Stimulated activated effector memory CD8-positive, alpha-beta T cell treated with anti-CD3 and anti-CD28 coated beads, Interleukin-12 subunit alpha, Interleukin-12 subunit beta, amount 100 ng/mL, for 72 hours (primary cell): Measurements from ENCODE around the gene MGAT4A.
A peak's percentile ranks its signal among the peaks of the same experiment; 100 is the strongest.

Experiments
- ATAC-seq: fragments of 150-1000 bp; cut with Tn5 transposase; 2 replicates; pipeline ENCODE4 v1.10.0; 2021
- DNase-seq, 2 donors: peaks; one replicate each; pipeline ENCODE4 v3.0.0; 2021 to 2022; ENCODE audit warnings: low spot score in 2 of 2
- H3K27ac Mint-ChIP-seq: one replicate; pipeline ENCODE4 v1.8.0; 2022; ENCODE audit warnings: mild to moderate bottlenecking, mixed read lengths
- H3K36me3 Mint-ChIP-seq: one replicate; pipeline ENCODE4 v1.8.0; 2022; ENCODE audit warnings: mild to moderate bottlenecking, mixed read lengths
- H3K4me1 Mint-ChIP-seq: one replicate; pipeline ENCODE4 v1.8.0; 2022; ENCODE audit warnings: mixed read lengths
- H3K4me3 Mint-ChIP-seq: one replicate; pipeline ENCODE4 v1.8.0; 2022; ENCODE audit warnings: mild to moderate bottlenecking, mixed read lengths
- H3K9me3 Mint-ChIP-seq: one replicate; pipeline ENCODE4 v1.8.0; 2022; ENCODE audit warnings: mixed read lengths

Gene MGAT4A

GRCh38 chr2:98731041-98731893 lies at the start of gene MGAT4A:
TSS of gene MGAT4A (minus strand) at chr2:98731132. CDS start at chr2:98726332, 4,800 bp downstream.
- ATAC-seq (peak; percentile 90), DNase-seq (peak; percentile 61 to 88)
- H3K4me3 Mint-ChIP-seq = peak within 1 kb of the TSS; percentile 81
- H3K9me3 Mint-ChIP-seq = no peaks in the 10 kb centered on the region
- no peaks in the 10 kb centered on the region for H3K36me3 Mint-ChIP-seq
- H3K27ac Mint-ChIP-seq = peak within 1 kb of the TSS; percentile 83
- H3K4me1 Mint-ChIP-seq = peaks cover 70% of the 10 kb centered on the region

- H3K4me1 Mint-ChIP-seq = peaks cover 3% of the 10 kb centered on the region
- H3K9me3 Mint-ChIP-seq = peaks cover 6% of the 10 kb centered on the region
- DNase-seq = no peak
- H3K36me3 Mint-ChIP-seq = no peaks in the 10 kb centered on the region
- H3K27ac Mint-ChIP-seq = no peak overlapping the region
- H3K4me3 Mint-ChIP-seq = no peak overlapping the region
- no peak for ATAC-seq
These were observed 48.0 kb upstream of the MGAT4A start for GRCh38 chr2:98778741-98779483.

GRCh38 chr2:98778151-98778550 lies 47.2 kb upstream of the MGAT4A start:
- Mint-ChIP-seq H3K4me1 (peaks cover 10% of the 10 kb centered on the region), H3K36me3 (no peaks in the 10 kb centered on the region), H3K9me3 (peaks cover 6% of the 10 kb centered on the region), H3K27ac (no peak overlapping the region), H3K4me3 (no peak overlapping the region)
- DNase-seq (no peak), ATAC-seq (no peak)

GRCh38 chr2:98777710-98778109 lies 46.8 kb upstream of the MGAT4A start:
- ATAC-seq (no peak), DNase-seq (no peak)
- H3K27ac Mint-ChIP-seq = no peak overlapping the region
- H3K4me1 Mint-ChIP-seq = peaks cover 15% of the 10 kb centered on the region
- H3K4me3 Mint-ChIP-seq = no peak overlapping the region
- H3K9me3 Mint-ChIP-seq = peaks cover 6% of the 10 kb centered on the region
- no peaks in the 10 kb centered on the region for H3K36me3 Mint-ChIP-seq

GRCh38 chr2:98777076-98777475 lies 46.1 kb upstream of the MGAT4A start:
- peaks cover 21% of the 10 kb centered on the region for H3K4me1 Mint-ChIP-seq
- DNase-seq = no peak
- no peaks in the 10 kb centered on the region for H3K36me3 Mint-ChIP-seq
- peaks cover 4% of the 10 kb centered on the region for H3K9me3 Mint-ChIP-seq
- H3K27ac Mint-ChIP-seq = no peak overlapping the region
- ATAC-seq = no peak
- H3K4me3 Mint-ChIP-seq = no peak overlapping the region

- Mint-ChIP-seq H3K4me3 (no peak overlapping the region), H3K4me1 (peaks cover 31% of the 10 kb centered on the region), H3K36me3 (peaks cover 7% of the 10 kb centered on the region), H3K27ac (no peak overlapping the region), H3K9me3 (no peaks in the 10 kb centered on the region)
- ATAC-seq (no peak), DNase-seq (no peak)
These were observed 45.2 kb upstream of the MGAT4A start for GRCh38 chr2:98776136-98776535.

GRCh38 chr2:98775146-98775986 lies 44.4 kb upstream of the MGAT4A start:
- ATAC-seq (no peak), DNase-seq (no peak)
- Mint-ChIP-seq H3K36me3 (peaks cover 7% of the 10 kb centered on the region), H3K27ac (no peak overlapping the region), H3K4me1 (peaks cover 38% of the 10 kb centered on the region), H3K4me3 (no peak overlapping the region), H3K9me3 (no peaks in the 10 kb centered on the region)

GRCh38 chr2:98773907-98774306 lies 43.0 kb upstream of the MGAT4A start:
- ATAC-seq = no peak
- DNase-seq = no peak
- peaks cover 49% of the 10 kb centered on the region for H3K4me1 Mint-ChIP-seq

GRCh38 chr2:98773169-98773568 lies 42.2 kb upstream of the MGAT4A start:
- Mint-ChIP-seq H3K4me1 (peaks cover 56% of the 10 kb centered on the region), H3K36me3 (peaks cover 7% of the 10 kb centered on the region), H3K4me3 (peak overlapping the region; percentile 76), H3K9me3 (no peaks in the 10 kb centered on the region), H3K27ac (peak overlapping the region; percentile 94)
- DNase-seq = no peak
- no peak for ATAC-seq

More at GRCh38 chr2:98773907-98774306, 43.0 kb upstream of the MGAT4A start:
- H3K9me3 Mint-ChIP-seq = no peaks in the 10 kb centered on the region
- no peak overlapping the region for H3K27ac Mint-ChIP-seq
- H3K36me3 Mint-ChIP-seq = peaks cover 7% of the 10 kb centered on the region
- peak overlapping the region; percentile 76 for H3K4me3 Mint-ChIP-seq

GRCh38 chr2:98772536-98772935 lies 41.6 kb upstream of the MGAT4A start:
- H3K4me3 Mint-ChIP-seq = peak overlapping the region; percentile 76
- ATAC-seq (no peak), DNase-seq (no peak)
- peak overlapping the region; percentile 94 for H3K27ac Mint-ChIP-seq
- peaks cover 63% of the 10 kb centered on the region for H3K4me1 Mint-ChIP-seq
- no peaks in the 10 kb centered on the region for H3K9me3 Mint-ChIP-seq
- H3K36me3 Mint-ChIP-seq = peaks cover 7% of the 10 kb centered on the region

GRCh38 chr2:98771721-98772524 lies 41.0 kb upstream of the MGAT4A start:
- Mint-ChIP-seq H3K4me1 (peaks cover 66% of the 10 kb centered on the region), H3K36me3 (peaks cover 7% of the 10 kb centered on the region), H3K9me3 (no peaks in the 10 kb centered on the region), H3K4me3 (peak overlapping the region; percentile 76), H3K27ac (peak overlapping the region; percentile 94)
- DNase-seq = peak; percentile 28 to 74
- ATAC-seq = peak; percentile 71

GRCh38 chr2:98771264-98771663 lies 40.3 kb upstream of the MGAT4A start:
- H3K36me3 Mint-ChIP-seq = peaks cover 10% of the 10 kb centered on the region
- H3K4me1 Mint-ChIP-seq = peaks cover 73% of the 10 kb centered on the region
- ATAC-seq (no peak), DNase-seq (no peak)
- H3K9me3 Mint-ChIP-seq = no peaks in the 10 kb centered on the region
- H3K27ac Mint-ChIP-seq = peak overlapping the region; percentile 94
- H3K4me3 Mint-ChIP-seq = peak overlapping the region; percentile 76

- ATAC-seq (no peak), DNase-seq (no peak)
- Mint-ChIP-seq H3K4me1 (peaks cover 80% of the 10 kb centered on the region), H3K4me3 (peak overlapping the region; percentile 76), H3K27ac (peak overlapping the region; percentile 94), H3K36me3 (peaks cover 13% of the 10 kb centered on the region), H3K9me3 (no peaks in the 10 kb centered on the region)
These were observed 38.9 kb upstream of the MGAT4A start for GRCh38 chr2:98769784-98770183.

- no peak for DNase-seq
- no peak for ATAC-seq
- peak overlapping the region; percentile 87 for H3K27ac Mint-ChIP-seq
- H3K4me3 Mint-ChIP-seq = peak overlapping the region; percentile 76
- no peaks in the 10 kb centered on the region for H3K9me3 Mint-ChIP-seq
- peaks cover 79% of the 10 kb centered on the region for H3K4me1 Mint-ChIP-seq
- peaks cover 13% of the 10 kb centered on the region for H3K36me3 Mint-ChIP-seq
These were observed 38.2 kb upstream of the MGAT4A start for GRCh38 chr2:98769114-98769476.
